ENCODE results near the gene COG5.
"Not testable (repeated sequence)": the region's sequence is repeated elsewhere in the genome, so short reads cannot be mapped to it uniquely, and the experiment has no call there.

The COG5 gene

DNA sequence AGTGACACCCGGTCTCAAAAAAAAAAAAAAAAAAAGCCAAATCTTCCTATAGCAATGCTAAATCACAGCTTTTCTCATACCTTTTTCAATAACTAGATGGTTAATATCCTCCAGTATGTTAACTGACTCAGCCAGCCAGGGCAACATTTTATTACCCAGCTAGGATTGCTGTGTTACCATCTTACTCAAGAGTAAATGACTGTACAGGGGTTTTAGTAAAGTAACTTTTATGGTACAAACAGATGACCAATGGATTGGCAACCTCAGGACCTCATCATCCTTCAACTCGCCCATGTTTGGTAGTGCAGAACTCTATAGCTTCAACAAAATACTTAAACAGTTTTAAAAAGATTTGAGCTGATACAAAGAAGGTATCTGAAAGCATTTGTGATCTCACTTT is 335.4 kb downstream of the COG5 start:
- POLR2A ChIA-PET = no interaction called here
- TF ChIP-seq ARNT (IDR thresholded peaks at IDR 0.05) (no peak), HDGF (IDR thresholded peaks at IDR 0.05; ENCODE audit: borderline replicate concordance) (no peak), SP1 (IDR thresholded peaks at IDR 0.05) (no peak), ELF4 (IDR thresholded peaks at IDR 0.05) (no peak), BHLHE40 (IDR thresholded peaks at IDR 0.05; ENCODE audit: borderline replicate concordance) (no peak), L3MBTL2 (conservative IDR thresholded peaks at IDR 0.05) (no peak), ZNF384 (IDR thresholded peaks at IDR 0.05) (no peak), SUZ12 (IDR thresholded peaks at IDR 0.05) (no peak), FOXK2 (IDR thresholded peaks at IDR 0.05) (no peak), LEF1 (IDR thresholded peaks at IDR 0.05; ENCODE audit: borderline replicate concordance) (no peak), NFRKB (IDR thresholded peaks at IDR 0.05) (no peak), FOXM1 (IDR thresholded peaks at IDR 0.05; ENCODE audit: borderline replicate concordance) (no peak), CTBP1 (IDR thresholded peaks at IDR 0.05; ENCODE audit: borderline replicate concordance) (no peak), TARDBP (IDR thresholded peaks at IDR 0.05) (no peak), FOXA1 (IDR thresholded peaks at IDR 0.05) (no peak)
- TF ChIP-seq, protein P1, sequence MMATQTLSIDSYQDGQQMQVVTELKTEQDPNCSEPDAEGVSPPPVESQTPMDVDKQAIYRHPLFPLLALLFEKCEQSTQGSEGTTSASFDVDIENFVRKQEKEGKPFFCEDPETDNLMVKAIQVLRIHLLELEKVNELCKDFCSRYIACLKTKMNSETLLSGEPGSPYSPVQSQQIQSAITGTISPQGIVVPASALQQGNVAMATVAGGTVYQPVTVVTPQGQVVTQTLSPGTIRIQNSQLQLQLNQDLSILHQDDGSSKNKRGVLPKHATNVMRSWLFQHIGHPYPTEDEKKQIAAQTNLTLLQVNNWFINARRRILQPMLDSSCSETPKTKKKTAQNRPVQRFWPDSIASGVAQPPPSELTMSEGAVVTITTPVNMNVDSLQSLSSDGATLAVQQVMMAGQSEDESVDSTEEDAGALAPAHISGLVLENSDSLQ (IDR thresholded peaks at IDR 0.05) = no peak
- no peak for DNase-seq (ENCODE audit: extremely low spot score)
- CTCF ChIA-PET = no interaction called here

DNA sequence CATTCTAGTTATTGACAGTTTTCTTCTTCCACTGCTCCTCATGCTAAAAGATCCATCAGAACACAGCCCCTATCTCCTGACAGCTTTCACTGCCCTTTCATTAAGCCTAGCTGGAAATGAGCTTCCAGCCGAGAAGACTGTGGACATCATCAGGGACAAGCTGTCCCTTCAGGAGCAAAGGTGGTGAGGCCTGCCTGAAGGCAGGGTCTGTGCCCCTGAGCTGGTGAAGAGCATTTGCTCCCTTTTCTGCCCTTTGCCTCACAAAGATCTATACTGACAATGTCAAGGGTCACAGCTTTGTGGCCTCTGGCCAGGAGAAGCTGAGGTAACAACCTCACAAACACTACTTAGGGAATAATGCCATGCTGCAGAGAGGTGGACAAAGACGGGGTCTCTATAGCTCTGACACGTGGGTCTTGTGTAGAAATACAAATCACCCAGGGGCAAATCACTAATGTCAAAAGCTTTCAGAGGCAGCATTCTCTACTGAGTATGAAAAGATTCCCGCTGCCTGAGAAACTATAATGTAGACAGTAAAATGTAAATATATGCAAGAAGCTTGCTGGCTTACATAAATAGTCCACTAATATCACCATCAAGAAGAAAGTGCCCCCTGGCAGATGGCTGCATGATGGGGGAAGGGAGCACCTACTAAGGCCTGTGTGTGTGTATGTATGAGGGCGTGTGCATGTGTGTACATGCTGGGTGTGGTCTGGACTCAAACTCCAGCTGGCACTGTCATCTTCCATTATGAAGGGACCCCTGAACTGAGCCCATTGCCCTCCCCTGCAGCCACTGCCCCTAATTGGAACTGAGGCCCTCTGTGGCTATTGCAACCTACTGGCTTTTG is 339.1 kb downstream of the COG5 start:
- ChIA-PET CTCF (no interaction called here), POLR2A (no interaction called here)
- DNase-seq (ENCODE audit: extremely low spot score) = no peak
- no peak for TF ChIP-seq ELF4 (IDR thresholded peaks at IDR 0.05)
- TF ChIP-seq ZNF384 (IDR thresholded peaks at IDR 0.05) = no peak
- TF ChIP-seq CTBP1 (IDR thresholded peaks at IDR 0.05; ENCODE audit: borderline replicate concordance) = no peak
- TF ChIP-seq TARDBP (IDR thresholded peaks at IDR 0.05) = no peak
- no peak for TF ChIP-seq SP1 (IDR thresholded peaks at IDR 0.05)
- no peak for TF ChIP-seq HDGF (IDR thresholded peaks at IDR 0.05; ENCODE audit: borderline replicate concordance)
- no peak for TF ChIP-seq FOXM1 (IDR thresholded peaks at IDR 0.05; ENCODE audit: borderline replicate concordance)
- TF ChIP-seq, protein P1 (IDR thresholded peaks at IDR 0.05) = no peak
- no peak for TF ChIP-seq ARNT (IDR thresholded peaks at IDR 0.05)
- TF ChIP-seq LEF1 (IDR thresholded peaks at IDR 0.05; ENCODE audit: borderline replicate concordance) = no peak
- TF ChIP-seq FOXA1 (IDR thresholded peaks at IDR 0.05) = no peak
- TF ChIP-seq FOXK2 (IDR thresholded peaks at IDR 0.05) = no peak
- TF ChIP-seq L3MBTL2 (conservative IDR thresholded peaks at IDR 0.05) = no peak
- TF ChIP-seq BHLHE40 (IDR thresholded peaks at IDR 0.05; ENCODE audit: borderline replicate concordance) = no peak

DNA sequence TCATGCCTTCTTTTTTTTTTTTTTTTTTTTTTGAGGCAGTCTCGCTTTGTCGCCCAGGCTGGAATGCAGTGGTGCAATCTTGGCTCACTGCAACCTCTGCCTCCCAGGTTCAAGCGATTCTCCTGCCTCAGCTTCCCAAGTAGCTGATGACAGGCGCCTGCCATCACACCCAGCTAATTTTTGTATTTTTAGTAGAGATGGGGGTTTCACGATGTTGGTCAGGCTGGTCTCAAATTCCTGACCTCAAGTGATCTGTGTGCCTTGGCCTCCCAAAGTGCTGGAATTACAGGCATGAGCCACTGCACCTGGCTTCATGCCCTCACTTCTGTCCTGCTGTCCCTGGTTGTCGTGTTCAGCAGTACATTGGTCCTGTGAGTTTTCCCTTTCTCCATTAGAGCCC is 342.9 kb downstream of the COG5 start:
- DNase-seq (ENCODE audit: extremely low spot score) = not testable (repeated sequence)
- ChIA-PET CTCF (interaction anchor here (0.6 kb wide), 1 partner anchor 13 kb away, joined by 3 read pairs; no protein-coding TSS in a partner anchor), POLR2A (interaction anchor here (1.1 kb wide), 1 partner anchor 16 kb away, joined by 3 read pairs; no protein-coding TSS in a partner anchor)

DNA sequence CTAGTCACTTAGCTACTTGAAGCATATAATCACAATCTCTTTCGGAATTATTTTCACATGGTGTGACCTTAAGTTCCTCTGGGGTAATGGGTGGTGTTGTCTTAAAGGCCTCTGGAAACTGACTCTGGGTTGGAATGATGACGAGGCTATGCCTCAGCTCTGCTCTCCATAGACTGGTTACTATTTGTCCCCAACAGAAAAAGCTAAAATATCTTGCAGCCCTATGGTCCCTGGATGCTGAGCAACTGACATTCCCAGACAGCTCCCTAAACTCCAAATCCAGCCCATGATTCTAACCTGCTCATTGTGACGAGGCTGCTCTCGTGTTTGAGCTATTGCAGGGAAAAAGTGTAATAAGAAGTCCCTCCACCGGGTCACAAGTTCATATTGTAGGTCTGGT is 343.4 kb downstream of the COG5 start:
- ChIA-PET CTCF (interaction anchor here (0.6 kb wide), 1 partner anchor 12 kb away, joined by 3 read pairs; no protein-coding TSS in a partner anchor), POLR2A (interaction anchor here (1.1 kb wide), 1 partner anchor 15 kb away, joined by 3 read pairs; no protein-coding TSS in a partner anchor)
- no peak for DNase-seq (ENCODE audit: extremely low spot score)
- no peak for TF ChIP-seq HDGF (IDR thresholded peaks at IDR 0.05; ENCODE audit: borderline replicate concordance)
- TF ChIP-seq ARNT (IDR thresholded peaks at IDR 0.05) = no peak
- TF ChIP-seq, protein P1 (IDR thresholded peaks at IDR 0.05) = no peak
- TF ChIP-seq LEF1 (IDR thresholded peaks at IDR 0.05; ENCODE audit: borderline replicate concordance) = no peak
- TF ChIP-seq FOXA1 (IDR thresholded peaks at IDR 0.05) = no peak

DNA sequence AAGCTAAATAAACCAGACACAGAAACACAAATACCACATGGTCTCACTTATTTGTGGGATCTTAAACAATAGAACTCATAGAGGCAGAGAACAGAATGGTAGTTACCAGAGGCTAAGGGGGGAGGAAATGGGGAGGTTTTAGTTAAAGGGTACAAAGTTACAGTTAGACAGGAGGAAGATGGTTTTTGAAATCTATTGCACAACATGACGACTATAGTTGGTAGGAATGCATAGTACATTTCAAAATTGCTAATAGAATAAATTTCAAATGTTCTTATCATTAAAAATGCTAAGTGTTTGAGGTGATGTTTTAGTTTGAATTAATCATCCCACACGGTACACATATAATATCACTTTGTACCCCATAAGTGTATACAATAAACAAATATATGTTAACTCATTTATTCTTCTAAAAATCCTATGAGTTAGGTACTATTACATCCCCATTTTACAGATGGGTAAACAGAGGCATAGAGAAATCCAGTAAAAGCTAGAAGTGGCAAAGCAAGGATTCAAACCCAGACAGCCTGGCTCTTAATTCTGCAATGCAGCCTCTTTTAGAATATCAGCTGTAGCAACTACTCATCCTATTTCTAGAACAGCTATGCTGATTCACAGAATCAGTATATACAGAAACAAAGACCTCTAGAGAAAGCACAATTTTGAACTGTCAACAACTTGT is 344.0 kb downstream of the COG5 start:
- ChIA-PET POLR2A (interaction anchor here (1.1 kb wide), 1 partner anchor 15 kb away, joined by 3 read pairs; no protein-coding TSS in a partner anchor), CTCF (no interaction called here)
- DNase-seq (ENCODE audit: extremely low spot score) = no peak
- TF ChIP-seq FOXK2 (IDR thresholded peaks at IDR 0.05) (no peak), ZNF384 (IDR thresholded peaks at IDR 0.05) (no peak), TARDBP (IDR thresholded peaks at IDR 0.05) (no peak), ARNT (IDR thresholded peaks at IDR 0.05) (no peak), LEF1 (IDR thresholded peaks at IDR 0.05; ENCODE audit: borderline replicate concordance) (no peak), SUZ12 (IDR thresholded peaks at IDR 0.05) (no peak), BHLHE40 (IDR thresholded peaks at IDR 0.05; ENCODE audit: borderline replicate concordance) (no peak), FOXA1 (IDR thresholded peaks at IDR 0.05) (no peak), ELF4 (IDR thresholded peaks at IDR 0.05) (no peak), NFRKB (IDR thresholded peaks at IDR 0.05) (no peak), HDGF (IDR thresholded peaks at IDR 0.05; ENCODE audit: borderline replicate concordance) (no peak), L3MBTL2 (conservative IDR thresholded peaks at IDR 0.05) (no peak)
- TF ChIP-seq, protein P1 (IDR thresholded peaks at IDR 0.05) = no peak

Measured in HEK293T (cell line).